Retinal pigment epithelial cell (primary cell): ENCODE measurements around the gene ATP2C2.
A peak's percentile ranks its signal among the peaks of the same experiment; 100 is the strongest.
"Not testable (repeated sequence)": the region's sequence is repeated elsewhere in the genome, so short reads cannot be mapped to it uniquely, and the experiment has no call there.

Experiments used
- DNase-seq: peaks from one replicate; pipeline ENCODE4 v3.0.0-alpha.2; 2010; ENCODE audit warnings: low read depth
- H3K4me3 ChIP-seq: 2 replicates; pipeline ENCODE4 v1.5.1; 2011; ENCODE audit warnings: mild to moderate bottlenecking, low read length, control low read depth, moderate library complexity
- TF ChIP-seq, protein P1 (sequence below): conservative IDR thresholded peaks from 2 replicates; pipeline ENCODE4 v1.5.1; 2011; ENCODE audit warnings: low read depth, low read length, control low read depth, inconsistent platforms

The ATP2C2 gene

DNA sequence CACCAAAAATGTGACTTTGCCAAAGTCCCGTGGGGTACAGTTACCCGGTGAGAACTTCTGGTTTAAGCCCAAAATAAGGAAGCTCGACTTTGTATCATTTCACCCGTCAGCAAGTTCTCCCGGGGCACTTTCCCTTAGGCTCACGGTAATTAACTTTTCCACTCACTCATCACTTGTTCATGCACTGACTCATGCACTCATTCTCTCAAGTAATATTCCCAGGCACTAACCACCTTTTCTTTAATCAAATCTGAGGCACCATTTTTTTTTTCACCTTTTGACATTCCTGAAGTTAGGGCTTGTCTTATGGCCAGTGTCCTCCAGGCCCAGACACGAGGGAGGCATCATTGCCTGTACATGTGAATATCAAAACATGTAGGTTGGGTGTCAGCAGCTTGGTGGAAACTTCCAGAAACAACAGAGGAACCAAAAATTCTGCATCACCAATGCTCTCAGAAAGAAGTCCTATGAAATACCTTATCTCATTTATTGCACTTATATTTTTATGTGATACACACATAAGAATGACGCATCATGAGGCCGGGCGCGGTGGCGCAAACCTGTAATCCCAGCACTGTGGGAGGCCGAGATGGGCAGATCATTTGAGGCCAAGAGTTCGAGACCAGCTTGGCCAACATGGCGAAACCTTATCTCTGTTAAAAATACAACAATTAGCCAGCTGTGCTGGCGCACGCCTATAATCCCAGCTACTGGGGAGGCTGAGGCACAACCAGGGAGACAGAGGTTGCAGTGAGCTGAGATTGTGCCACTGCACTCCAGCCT, 36.1 kb upstream of the ATP2C2 start:
- TF ChIP-seq, protein P1, sequence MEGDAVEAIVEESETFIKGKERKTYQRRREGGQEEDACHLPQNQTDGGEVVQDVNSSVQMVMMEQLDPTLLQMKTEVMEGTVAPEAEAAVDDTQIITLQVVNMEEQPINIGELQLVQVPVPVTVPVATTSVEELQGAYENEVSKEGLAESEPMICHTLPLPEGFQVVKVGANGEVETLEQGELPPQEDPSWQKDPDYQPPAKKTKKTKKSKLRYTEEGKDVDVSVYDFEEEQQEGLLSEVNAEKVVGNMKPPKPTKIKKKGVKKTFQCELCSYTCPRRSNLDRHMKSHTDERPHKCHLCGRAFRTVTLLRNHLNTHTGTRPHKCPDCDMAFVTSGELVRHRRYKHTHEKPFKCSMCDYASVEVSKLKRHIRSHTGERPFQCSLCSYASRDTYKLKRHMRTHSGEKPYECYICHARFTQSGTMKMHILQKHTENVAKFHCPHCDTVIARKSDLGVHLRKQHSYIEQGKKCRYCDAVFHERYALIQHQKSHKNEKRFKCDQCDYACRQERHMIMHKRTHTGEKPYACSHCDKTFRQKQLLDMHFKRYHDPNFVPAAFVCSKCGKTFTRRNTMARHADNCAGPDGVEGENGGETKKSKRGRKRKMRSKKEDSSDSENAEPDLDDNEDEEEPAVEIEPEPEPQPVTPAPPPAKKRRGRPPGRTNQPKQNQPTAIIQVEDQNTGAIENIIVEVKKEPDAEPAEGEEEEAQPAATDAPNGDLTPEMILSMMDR: no peak
- no peak overlapping the region for H3K4me3 ChIP-seq
- DNase-seq: no peak

DNA sequence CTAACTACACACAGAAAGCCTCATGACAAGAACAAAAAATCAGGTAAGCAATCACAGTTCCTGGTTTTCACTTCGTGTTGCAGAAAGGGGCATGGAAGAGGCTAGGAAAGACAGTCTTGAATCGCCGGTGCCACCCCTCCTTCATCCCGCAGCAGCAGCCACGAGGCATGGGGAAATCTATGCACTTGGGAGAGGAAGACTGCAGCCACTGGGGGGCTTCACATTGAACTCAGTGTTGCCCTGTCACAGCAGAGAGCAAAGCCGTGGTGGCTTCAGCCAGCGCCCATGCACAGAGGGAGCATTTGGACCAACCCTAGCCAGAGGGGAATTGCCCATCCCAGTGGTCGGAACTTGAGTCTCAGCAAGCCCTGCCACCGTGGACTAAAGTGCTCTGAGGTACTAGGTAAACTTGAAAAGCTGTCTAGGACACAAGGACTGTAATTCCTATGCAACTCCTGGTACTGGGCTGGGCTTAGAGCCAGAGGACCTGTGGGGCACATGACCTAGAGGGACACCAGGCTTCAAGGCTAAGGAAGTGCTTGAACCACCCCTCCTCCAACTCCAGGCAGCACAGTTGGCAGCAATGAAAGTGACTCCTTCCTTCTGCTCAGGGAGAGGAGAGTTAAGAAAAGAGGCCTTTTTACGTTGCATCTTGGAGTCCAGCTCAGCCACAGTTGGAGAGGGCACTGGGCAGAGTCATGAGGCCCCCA, 35.2 kb upstream of the ATP2C2 start:
- TF ChIP-seq, protein P1: no peak
- no peak overlapping the region for H3K4me3 ChIP-seq
- DNase-seq: peak; percentile 7

DNA sequence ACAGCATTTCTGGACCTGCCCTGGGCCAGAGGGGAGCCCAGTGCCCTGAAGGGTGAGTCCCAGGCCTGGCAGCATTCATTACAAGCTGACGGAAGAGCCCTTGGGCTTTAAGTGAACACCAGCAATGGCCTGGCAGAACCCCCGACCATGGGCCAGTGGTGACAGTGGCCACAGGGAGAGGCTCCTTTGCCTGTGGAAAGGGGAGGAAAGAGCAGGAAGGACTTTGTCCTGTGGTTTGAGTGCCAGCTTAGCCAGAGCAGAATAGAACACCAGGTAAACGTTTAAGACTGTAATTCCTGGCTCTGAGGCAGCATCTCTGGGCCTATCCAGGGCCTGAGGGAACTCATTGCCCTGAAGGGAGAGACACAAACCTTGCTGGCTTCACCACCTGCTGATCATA, 34.3 kb upstream of the ATP2C2 start:
- TF ChIP-seq, protein P1: no peak
- no peak for DNase-seq
- H3K4me3 ChIP-seq: no peak overlapping the region

DNA sequence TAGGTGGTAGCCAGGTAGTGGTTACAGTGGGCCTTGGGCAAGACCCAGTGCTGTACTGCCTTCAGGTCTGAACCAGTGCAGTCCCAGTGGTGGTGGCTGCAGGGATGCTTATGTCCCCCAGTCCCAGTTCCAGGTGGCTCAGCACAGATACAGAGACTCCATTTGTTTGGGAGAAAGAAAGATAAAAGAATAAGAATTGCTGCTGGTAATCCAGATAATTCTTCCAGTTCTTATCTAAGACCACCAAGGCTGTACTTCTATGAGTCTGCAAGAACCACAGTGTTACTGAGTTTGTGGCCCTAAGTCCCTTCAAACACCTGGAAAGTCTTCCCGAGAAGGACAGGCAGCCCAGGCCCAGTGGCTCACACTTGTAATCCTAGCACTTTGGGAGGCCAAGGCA, 33.9 kb upstream of the ATP2C2 start:
- no peak for DNase-seq

DNA sequence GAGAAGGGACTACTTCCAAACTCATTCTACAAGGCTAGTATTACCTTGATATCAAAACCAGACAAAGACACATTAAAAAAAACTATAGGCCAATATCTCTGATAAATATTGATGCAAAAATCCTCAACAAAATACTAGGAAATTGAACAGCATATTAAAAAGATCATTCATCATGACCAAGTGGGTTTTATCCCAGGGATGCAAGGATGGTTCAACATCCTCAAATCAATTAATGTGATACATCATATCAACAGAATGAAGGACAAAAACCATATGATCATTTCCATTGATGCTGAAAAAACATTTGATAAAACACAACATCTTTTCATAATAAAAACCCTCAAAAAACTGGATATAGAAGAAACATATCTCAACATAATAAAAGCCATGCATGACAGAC, 31.1 kb upstream of the ATP2C2 start:
- DNase-seq, H3K4me3 ChIP-seq: not testable (repeated sequence)

More for the DNA sequence above, 33.9 kb upstream of the ATP2C2 start:
- H3K4me3 ChIP-seq: no peak overlapping the region
- TF ChIP-seq, protein P1: no peak

DNA sequence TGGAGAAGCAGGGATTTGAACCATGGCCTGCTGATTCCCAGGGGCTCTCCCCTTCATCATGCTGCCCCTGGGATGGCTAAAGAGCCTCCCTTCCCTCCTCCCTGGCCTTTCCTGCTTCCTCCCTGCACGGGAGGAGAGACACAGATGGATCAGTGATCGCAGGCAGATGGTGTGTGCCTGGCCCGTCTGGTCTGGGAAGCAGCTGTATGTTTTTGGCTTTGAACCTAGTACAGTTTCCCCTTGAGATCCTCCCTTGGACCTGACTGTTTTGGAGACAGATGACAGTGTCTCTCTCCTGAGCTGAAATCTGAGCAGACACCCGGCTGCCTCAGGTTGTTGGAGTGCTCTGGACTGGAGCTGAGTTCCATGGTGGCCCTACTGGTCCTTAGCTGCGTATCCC, 29.0 kb upstream of the ATP2C2 start:
- H3K4me3 ChIP-seq: no peak overlapping the region
- TF ChIP-seq, protein P1: no peak
- DNase-seq: no peak

DNA sequence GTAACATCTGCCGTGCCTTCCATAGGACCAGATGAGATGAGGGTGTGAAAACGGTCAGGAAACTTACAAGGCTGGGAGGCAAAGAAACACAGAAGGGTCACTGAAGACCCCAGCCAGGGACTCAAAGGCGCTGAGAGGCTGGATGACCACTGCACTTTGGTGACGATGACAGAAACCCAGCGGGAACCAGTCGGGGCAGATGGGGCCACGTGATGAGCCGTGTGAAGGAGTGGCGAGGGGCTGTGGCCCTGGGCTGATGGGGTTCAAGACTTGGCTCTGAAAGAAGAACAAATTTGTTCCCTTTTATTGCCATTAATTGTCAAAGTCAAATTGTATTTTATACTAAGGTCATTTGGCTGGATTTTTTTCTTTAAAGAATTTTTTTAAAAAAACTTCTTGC, 28.6 kb upstream of the ATP2C2 start:
- TF ChIP-seq, protein P1: no peak
- H3K4me3 ChIP-seq: no peak overlapping the region
- DNase-seq: no peak
